GM12878 (cell line): Measurements from ENCODE around the gene LIN7C. TPM values are rescaled to one million over a fixed set of nuclear protein-coding genes. Genes with fewer than 3 reads are reported as not detected.

Experiments used
- ATAC-seq: fragments of 200-7000 bp; cut with Tn5 transposase; 3 replicates; pipeline ENCODE4 v1.9.1; 2020; ENCODE audit warnings: mild to moderate bottlenecking, moderate library complexity
- BruUV-seq: library from RNA; stranded (reverse); fragments of 400-500 nt; replicated peaks from 2 replicates; lab custom pipeline; 2021; lab: Mats Ljungman, UMichigan
- CTCF ChIA-PET: fragments of 300-600 bp; sonication (Branson Sonifier 250); formaldehyde crosslinking; extraction: SDS; loops from one replicate; lab custom pipeline; 2021; ENCODE audit warnings: inconsistent platforms; lab: Yijun Ruan, JAX
- POLR2A ChIA-PET: fragments of 350-600 bp; formaldehyde crosslinking; extraction: SDS; loops from one replicate; lab custom pipeline; 2021; ENCODE audit warnings: inconsistent platforms; lab: Charles Lee
- RAD21 ChIA-PET: fragments of 300-600 bp; sonication (Branson Sonifier 250); formaldehyde crosslinking; loops from one replicate; lab custom pipeline; 2023; ENCODE audit warnings: antibody characterized with exemption; ENCODE audit not compliant: unreplicated experiment; lab: Charles Lee
- SMC1A ChIA-PET: fragments of 300-600 bp; sonication (Branson Sonifier 250); formaldehyde crosslinking; loops from one replicate; lab custom pipeline; 2023; ENCODE audit not compliant: unreplicated experiment, uncharacterized antibody; lab: Charles Lee
- DNase-seq: peaks from one replicate; pipeline ENCODE4 v3.0.0-alpha.2; 2011; ENCODE audit warnings: low read depth, low spot score
- FAIRE-seq: peaks from 3 replicates; lab custom pipeline; 2011; peaks lifted over from hg19 to GRCh38; lab: Jason Lieb, UNC
- H2AFZ ChIP-seq: 2 replicates; pipeline ENCODE4 v1.6.0; 2011; ENCODE audit warnings: low read depth, low read length, control low read depth; ENCODE audit not compliant: control insufficient read depth
- H3K27ac ChIP-seq: 2 replicates; pipeline ENCODE4 v1.5.1; 2011; ENCODE audit warnings: control low read depth; ENCODE audit not compliant: control insufficient read depth, insufficient read depth
- H3K27me3 ChIP-seq, 2 experiments: replicated peaks in 1 of 2; 2 replicates each; pipeline versions ENCODE4 v1.6.0 to v1.6.1; 2011; ENCODE audit warnings: low read length in 1 of 2; ENCODE audit not compliant: control insufficient read depth in 2 of 2, insufficient read depth in 2 of 2
- H3K36me3 ChIP-seq, 2 experiments: 2 replicates each; pipeline ENCODE4 v1.5.1; 2011; ENCODE audit warnings: low read length in 1 of 2; ENCODE audit not compliant: control insufficient read depth in 2 of 2, insufficient read depth in 2 of 2
- H3K4me1 ChIP-seq: 2 replicates; pipeline ENCODE4 v1.6.1; 2011; ENCODE audit warnings: mild to moderate bottlenecking, low read length, moderate library complexity, mixed read lengths; ENCODE audit not compliant: control insufficient read depth, insufficient read depth
- H3K4me2 ChIP-seq: 2 replicates; pipeline ENCODE4 v1.6.0; 2011; ENCODE audit warnings: control low read depth; ENCODE audit not compliant: control insufficient read depth, insufficient read depth
- H3K4me3 ChIP-seq: fragments of 200-600 bp; sonication (generic); 2 replicates; pipeline ENCODE4 v1.5.1; 2016
- H3K79me2 ChIP-seq: 2 replicates; pipeline ENCODE4 v1.6.0; 2011; ENCODE audit warnings: low read length; ENCODE audit not compliant: control insufficient read depth, insufficient read depth
- H3K9ac ChIP-seq: 2 replicates; pipeline ENCODE4 v1.8.0; 2011; ENCODE audit warnings: low read length, control low read depth, mixed read lengths; ENCODE audit not compliant: control insufficient read depth, insufficient read depth
- H3K9me3 ChIP-seq: replicated peaks from 3 replicates; pipeline ENCODE4 v1.5.1; 2011; ENCODE audit warnings: mild to moderate bottlenecking, low read length; ENCODE audit not compliant: control insufficient read depth, insufficient read depth
- H4K20me1 ChIP-seq: 2 replicates; pipeline ENCODE4 v1.6.0; 2011; ENCODE audit not compliant: control insufficient read depth, insufficient read depth
- EP300 ChIP-seq, 2 experiments: fragments of 150-350 bp in 1 of 2; IDR thresholded peaks; 2 replicates each; pipeline ENCODE4 v1.6.1; 2011 to 2012; ENCODE audit warnings: low read depth in 2 of 2, low read length in 2 of 2, borderline replicate concordance in 1 of 2, improper control_type of control experiment in 1 of 2, inconsistent platforms in 1 of 2; ENCODE audit not compliant: control insufficient read depth in 1 of 2
- NR2C2 ChIP-seq: IDR thresholded peaks from 2 replicates; pipeline ENCODE4 v1.6.1; 2011; ENCODE audit warnings: borderline replicate concordance, low read depth; ENCODE audit not compliant: control insufficient read depth, insufficient read length
- SKIL ChIP-seq: fragments of 450-650 bp; IDR thresholded peaks from 2 replicates; pipeline ENCODE4 v1.6.1; 2017; ENCODE audit warnings: mild to moderate bottlenecking, low read depth, inconsistent platforms; ENCODE audit not compliant: poor library complexity, severe bottlenecking
- SUPT20H ChIP-seq: IDR thresholded peaks from 2 replicates; pipeline ENCODE4 v1.6.1; 2011; ENCODE audit warnings: low read depth, mild to moderate bottlenecking, low read length, moderate library complexity, borderline replicate concordance; ENCODE audit not compliant: control insufficient read depth
- SUZ12 ChIP-seq: fragments of 200-600 bp; sonication (generic); IDR thresholded peaks from one replicate; pipeline ENCODE4 v1.6.1; 2018; ENCODE audit warnings: antibody characterized with exemption, mild to moderate bottlenecking; ENCODE audit not compliant: unreplicated experiment
- YBX1 ChIP-seq: fragments of 450-650 bp; IDR thresholded peaks from 2 replicates; pipeline ENCODE4 v1.6.1; 2016; ENCODE audit warnings: antibody characterized with exemption
- ZZZ3 ChIP-seq: IDR thresholded peaks from 2 replicates; pipeline ENCODE4 v1.6.1; 2011; ENCODE audit warnings: low read depth; ENCODE audit not compliant: control insufficient read depth, insufficient read length
- WGBS: methylation state at CpG from one replicate; pipeline ENCODE4 v1.1.6; 2016; ENCODE audit warnings: low lambda C conversion rate; ENCODE audit not compliant: insufficient replicate concordance, insufficient coverage; ENCODE audit errors: missing lambda C conversion rate; 5-methylcytosine and 5-hydroxymethylcytosine counted together
- in situ Hi-C: fragments of 300-500 bp; cut with MboI; formaldehyde crosslinking; loops from 9 replicates; pipeline ENCODE4 v1.14.3; 2018; ENCODE audit warnings: mixed read lengths
- intact Hi-C: fragments of 100-400 bp; cut with micrococcal nuclease; formaldehyde crosslinking; loops from one replicate; pipeline ENCODE4 v1.14.2; 2022; ENCODE audit not compliant: unreplicated experiment
- polyA plus RNA-seq, 11 experiments: library from polyadenylated mRNA; depleted of rRNA in 4 of 11; unstranded in 6 of 11; stranded (reverse) in 5 of 11; fragments of >200 nt; fragmentation: Nextera tagmentation in 4 of 11; fragmentation: Illumina TruSeq in 1 of 11; extraction: Ambion mirVana in 4 of 11; extraction: Trizol in 1 of 11; gene quantifications; 1 replicate in 1 of 11; 2 replicates in 10 of 11; pipeline versions ENCODE4 v1.2.1 to v1.2.3, GENCODE V29; 2011 to 2016; ENCODE audit warnings: inconsistent platforms in 2 of 11, missing spikeins in 2 of 11, low read depth in 1 of 11
- total RNA-seq, 4 experiments: library from RNA; depleted of rRNA in 3 of 4; stranded (reverse); fragments of >200 nt in 3 of 4; fragmentation: Illumina TruSeq in 1 of 4; extraction: Trizol in 1 of 4; gene quantifications; 2 replicates each; pipeline versions ENCODE4 v1.2.1 to v1.2.3, GENCODE V29; 2013 to 2021

Gene LIN7C
- total and polyA plus RNA-seq, 10 of the 15 experiments (the other 5 are each of a cell fraction or from before 2014, with no cell fraction given): 6.0 to 23.7 (median 15.1) TPM

- CTCF ChIA-PET: interaction anchor here (0.9 kb wide), 1 partner anchor 24 kb away, joined by 4 read pairs; no protein-coding TSS in a partner anchor
- intact Hi-C loops (no loop called here), in situ Hi-C loops (no loop called here)
- H3K4me3 ChIP-seq: no peak overlapping the region
- POLR2A ChIA-PET: interaction anchor here (1.0 kb wide), 1 partner anchor 108 kb away, joined by 4 read pairs; no protein-coding TSS in a partner anchor
- no peak for ATAC-seq
- no peaks in the 10 kb centered on the region for H3K79me2 ChIP-seq
- DNase-seq: no peak
- SMC1A ChIA-PET: interaction anchor here (1.4 kb wide), 1 partner anchor 13 kb away, joined by 4 read pairs; the partner anchor contains the start of gene LIN7C
- RAD21 ChIA-PET: no interaction called here
- no peak overlapping the region for H2AFZ ChIP-seq
- H3K27me3 ChIP-seq: no peaks in the 10 kb centered on the region
- H3K27ac ChIP-seq: no peak overlapping the region
- no peaks in the 10 kb centered on the region for H4K20me1 ChIP-seq
- FAIRE-seq: no peak
- H3K9ac ChIP-seq: no peak overlapping the region
- H3K36me3 ChIP-seq: no peaks in the 10 kb centered on the region
- no peak overlapping the region for H3K4me2 ChIP-seq
- 50% methylated on average over 3 of the region's 3 CpGs for WGBS
- no peaks in the 10 kb centered on the region for H3K4me1 ChIP-seq
- no peaks in the 10 kb centered on the region for H3K9me3 ChIP-seq
- TF ChIP-seq ZZZ3: no peak
- TF ChIP-seq NR2C2: no peak
- no peak for TF ChIP-seq EP300 (IDR thresholded peaks at IDR 0.05; ENCODE audit: borderline replicate concordance in 1 of 2, control insufficient read depth in 1 of 2, low read depth in 2 of 2, low read length in 2 of 2)
- no peak for TF ChIP-seq YBX1
- TF ChIP-seq SKIL: no peak
- no peak for TF ChIP-seq SUPT20H
- TF ChIP-seq SUZ12: no peak
- no TSS peak for BruUV-seq
Measured at GRCh38 chr11:27520226-27520625, 13.7 kb upstream of the LIN7C start.
